Astrocyte of the spinal cord (primary cell): ENCODE results near the gene EMP2.
A peak's percentile ranks its signal among the peaks of the same experiment; 100 is the strongest.
"Not testable (repeated sequence)": the region's sequence is repeated elsewhere in the genome, so short reads cannot be mapped to it uniquely, and the experiment has no call there.

Experiments
- DNase-seq: peaks from one replicate; pipeline ENCODE4 v3.0.0; 2011; ENCODE audit warnings: low read depth, low spot score
- H3K4me3 ChIP-seq: 2 replicates; pipeline ENCODE4 v1.5.1; 2011; ENCODE audit warnings: low read depth, mild to moderate bottlenecking, low read length, moderate library complexity
- CTCF ChIP-seq: IDR thresholded peaks from 2 replicates; pipeline ENCODE4 v1.5.1; 2012; ENCODE audit warnings: low read depth, mild to moderate bottlenecking, low read length, inconsistent platforms
- in situ Hi-C: cut with HindIII; loops from 2 replicates; pipeline ENCODE4 v1.10.0; 2017; ENCODE audit warnings: low sequenced_read_pairs

Gene EMP2

DNA sequence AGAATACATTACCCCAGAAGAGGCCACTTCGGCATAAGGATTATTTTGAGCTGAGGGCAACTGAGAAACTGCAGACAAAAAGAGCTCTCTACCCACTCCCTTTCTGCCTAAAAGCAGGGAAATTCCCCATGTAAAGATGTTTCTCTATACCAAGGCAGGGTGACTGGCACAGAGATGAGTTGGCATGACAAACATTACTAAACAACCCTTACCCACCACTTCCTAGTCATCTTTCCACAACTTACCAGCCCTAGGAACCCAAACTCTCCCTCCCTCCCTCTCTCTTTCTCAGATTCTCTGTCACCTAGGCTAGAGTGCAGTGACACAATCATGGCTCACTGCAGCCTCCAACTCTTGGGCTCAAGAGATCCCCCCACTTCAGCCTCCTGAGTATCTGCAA lies 68.6 kb downstream of the EMP2 start:
- DNase-seq, result no peak
- in situ Hi-C loops, result no loop called here
- no peak for TF ChIP-seq CTCF
- no peak overlapping the region for H3K4me3 ChIP-seq

GRCh38 chr16:10510279-10510678 lies 70.1 kb downstream of the EMP2 start:
- H3K4me3 ChIP-seq, result no peak overlapping the region
- DNase-seq, result no peak
- no peak for TF ChIP-seq CTCF
- in situ Hi-C loops, result no loop called here

DNA sequence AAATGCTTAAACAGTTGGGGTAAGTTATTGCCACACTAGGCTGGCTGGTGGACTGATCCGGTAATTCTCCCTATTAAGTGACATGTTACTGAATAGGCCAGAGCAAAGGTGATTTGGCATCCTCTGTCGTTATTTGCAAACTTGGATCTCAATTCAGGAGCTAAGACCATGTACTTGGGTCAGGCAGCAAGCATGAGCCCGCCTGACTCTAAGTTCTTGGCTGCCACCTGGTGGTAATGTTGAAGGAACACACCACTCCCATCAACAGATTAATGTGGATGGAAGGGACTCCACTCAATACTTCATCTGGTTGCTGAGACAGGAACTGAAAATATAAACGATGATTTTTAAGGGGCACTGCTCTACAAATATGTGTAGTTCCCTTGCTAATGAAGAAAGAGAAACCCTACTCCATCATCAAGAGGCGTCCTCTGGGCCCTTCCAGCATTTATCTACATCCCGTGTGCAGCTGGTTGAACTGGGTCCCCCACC lies 70.8 kb downstream of the EMP2 start:
- TF ChIP-seq CTCF, result peak; percentile 70
- H3K4me3 ChIP-seq, result no peak overlapping the region
- DNase-seq, result peak; percentile 79
- in situ Hi-C loops, result no loop called here

DNA sequence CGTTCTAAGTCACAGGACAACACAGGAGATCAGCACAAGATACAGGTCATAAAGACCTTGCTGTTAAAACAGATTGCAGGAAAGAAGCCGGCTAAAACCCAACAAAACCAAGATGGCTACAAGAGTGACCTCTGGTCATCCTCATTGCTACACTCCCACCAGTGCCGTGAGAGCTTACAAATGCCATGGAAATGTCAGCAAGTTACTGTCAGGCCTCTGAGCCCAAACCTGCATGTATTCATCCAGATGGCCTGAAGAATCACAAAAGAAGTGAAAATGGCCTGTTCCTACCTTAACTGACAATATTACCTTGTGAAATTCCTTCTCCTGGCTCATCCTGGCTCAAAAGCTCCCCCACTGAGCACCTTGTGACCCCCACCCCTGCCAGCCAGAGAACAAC lies 75.1 kb downstream of the EMP2 start:
- in situ Hi-C loops, H3K4me3 ChIP-seq, DNase-seq: not testable (repeated sequence)

- TF ChIP-seq CTCF, result no peak
- in situ Hi-C loops, result no loop called here
- H3K4me3 ChIP-seq, result no peak overlapping the region
- DNase-seq, result no peak
Observed at GRCh38 chr16:10504404-10504885, 76.0 kb downstream of the EMP2 start.

GRCh38 chr16:10502776-10503175 lies 77.6 kb downstream of the EMP2 start:
- no peak overlapping the region for H3K4me3 ChIP-seq
- in situ Hi-C loops, result no loop called here
- no peak for DNase-seq
- TF ChIP-seq CTCF, result no peak

- no peak for DNase-seq
- no peak for TF ChIP-seq CTCF
- H3K4me3 ChIP-seq, result no peak overlapping the region
- in situ Hi-C loops, result no loop called here
Observed at GRCh38 chr16:10501016-10501607, 79.3 kb downstream of the EMP2 start.
